Measurements from ENCODE around the gene APBB3. TPM values are rescaled to one million over a fixed set of nuclear protein-coding genes. Genes with fewer than 3 reads are reported as not detected.

The APBB3 gene
- total RNA-seq, 1 donor from 2014 or later, result 20.7 TPM

DNA sequence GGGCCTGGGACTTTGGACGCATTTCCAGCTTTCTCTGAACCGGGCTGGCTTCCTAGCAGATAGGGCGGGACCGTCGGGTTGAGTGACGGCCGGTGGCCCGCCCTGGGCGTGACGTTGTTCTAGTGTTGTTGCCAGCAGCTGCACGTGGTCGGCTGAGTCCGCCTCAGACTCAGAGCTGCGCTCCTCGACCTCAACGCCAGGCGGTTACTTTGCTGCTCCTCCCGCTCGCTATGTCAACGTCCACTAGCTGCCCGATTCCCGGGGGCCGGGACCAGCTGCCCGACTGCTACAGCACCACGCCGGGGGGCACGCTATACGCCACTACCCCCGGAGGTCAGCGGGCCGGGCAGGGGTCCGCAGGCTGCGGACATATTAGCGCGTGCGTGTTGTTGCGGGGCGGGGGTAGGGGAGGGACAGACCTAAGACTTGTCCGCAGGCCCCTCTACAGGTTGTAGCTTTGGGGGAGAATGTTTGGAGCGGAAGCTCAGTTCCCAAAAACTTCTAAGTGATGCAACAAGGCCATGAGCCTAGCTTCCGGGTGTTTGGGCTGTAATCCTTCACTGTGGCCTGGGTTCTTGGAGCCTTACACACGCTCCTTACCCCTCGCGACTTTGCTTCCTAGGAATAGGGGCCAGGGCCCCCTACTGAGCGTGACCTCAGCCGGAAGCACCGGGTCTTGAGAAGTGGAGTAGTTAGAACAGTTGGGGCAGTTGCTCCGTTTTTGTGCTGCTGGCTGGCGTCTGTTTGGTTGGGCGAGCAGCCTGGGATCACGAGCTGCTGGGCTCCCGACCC, 16.7 kb downstream of the APBB3 start, which contains the start of gene EIF4EBP3:
TSS of gene EIF4EBP3 (plus strand) at position 155 of the 792 bp plus-strand sequence. CDS start at position 231, 76 bp downstream.
- peak within 1 kb of the TSS; percentile 6 for H3K9ac ChIP-seq
- no peaks in the 10 kb centered on the region for H3K27me3 ChIP-seq
- H2AFZ ChIP-seq (replicated peaks), result peak within 1 kb of the TSS; percentile 28
- H3K27ac ChIP-seq, result peak within 1 kb of the TSS; percentile 67
- no peaks in the 10 kb centered on the region for H3K9me3 ChIP-seq (ENCODE audit: low read depth)
- H3K4me2 ChIP-seq, result peak within 1 kb of the TSS; percentile 81
- peak within 1 kb of the TSS; percentile 73 for H3K4me3 Mint-ChIP-seq
- H3K27me3 Mint-ChIP-seq (ENCODE audit: insufficient read depth, low read depth), result peaks cover 5% of the 10 kb centered on the region
- peaks cover 10% of the 10 kb centered on the region for H3K4me1 ChIP-seq
- peak; percentile 98 for DNase-seq (ENCODE audit: low spot score)
- peak within 1 kb of the TSS; percentile 51 for H3K4me3 ChIP-seq
- peaks cover 3% of the 10 kb centered on the region for H3K79me2 ChIP-seq (ENCODE audit: low read depth)
- H3K27ac Mint-ChIP-seq, result no peak within 1 kb of the TSS
- peaks cover 37% of the 10 kb centered on the region for H3F3A ChIP-seq (ENCODE audit: low read depth)
- no peaks in the 10 kb centered on the region for H3K9me3 Mint-ChIP-seq
- peaks cover 27% of the 10 kb centered on the region for H3K36me3 Mint-ChIP-seq
- H4K20me1 ChIP-seq (ENCODE audit: low read depth), result peaks cover 23% of the 10 kb centered on the region
- H3K36me3 ChIP-seq, result no peaks in the 10 kb centered on the region
- H3K4me1 Mint-ChIP-seq, result peaks cover 23% of the 10 kb centered on the region
- TF ChIP-seq EZH2phosphoT487 (IDR thresholded peaks at IDR 0.05) (no peak), EZH2 (IDR thresholded peaks at IDR 0.05) (no peak)
- TF ChIP-seq, protein P1, sequence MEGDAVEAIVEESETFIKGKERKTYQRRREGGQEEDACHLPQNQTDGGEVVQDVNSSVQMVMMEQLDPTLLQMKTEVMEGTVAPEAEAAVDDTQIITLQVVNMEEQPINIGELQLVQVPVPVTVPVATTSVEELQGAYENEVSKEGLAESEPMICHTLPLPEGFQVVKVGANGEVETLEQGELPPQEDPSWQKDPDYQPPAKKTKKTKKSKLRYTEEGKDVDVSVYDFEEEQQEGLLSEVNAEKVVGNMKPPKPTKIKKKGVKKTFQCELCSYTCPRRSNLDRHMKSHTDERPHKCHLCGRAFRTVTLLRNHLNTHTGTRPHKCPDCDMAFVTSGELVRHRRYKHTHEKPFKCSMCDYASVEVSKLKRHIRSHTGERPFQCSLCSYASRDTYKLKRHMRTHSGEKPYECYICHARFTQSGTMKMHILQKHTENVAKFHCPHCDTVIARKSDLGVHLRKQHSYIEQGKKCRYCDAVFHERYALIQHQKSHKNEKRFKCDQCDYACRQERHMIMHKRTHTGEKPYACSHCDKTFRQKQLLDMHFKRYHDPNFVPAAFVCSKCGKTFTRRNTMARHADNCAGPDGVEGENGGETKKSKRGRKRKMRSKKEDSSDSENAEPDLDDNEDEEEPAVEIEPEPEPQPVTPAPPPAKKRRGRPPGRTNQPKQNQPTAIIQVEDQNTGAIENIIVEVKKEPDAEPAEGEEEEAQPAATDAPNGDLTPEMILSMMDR (IDR thresholded peaks at IDR 0.05), result peak; percentile 61

DNA sequence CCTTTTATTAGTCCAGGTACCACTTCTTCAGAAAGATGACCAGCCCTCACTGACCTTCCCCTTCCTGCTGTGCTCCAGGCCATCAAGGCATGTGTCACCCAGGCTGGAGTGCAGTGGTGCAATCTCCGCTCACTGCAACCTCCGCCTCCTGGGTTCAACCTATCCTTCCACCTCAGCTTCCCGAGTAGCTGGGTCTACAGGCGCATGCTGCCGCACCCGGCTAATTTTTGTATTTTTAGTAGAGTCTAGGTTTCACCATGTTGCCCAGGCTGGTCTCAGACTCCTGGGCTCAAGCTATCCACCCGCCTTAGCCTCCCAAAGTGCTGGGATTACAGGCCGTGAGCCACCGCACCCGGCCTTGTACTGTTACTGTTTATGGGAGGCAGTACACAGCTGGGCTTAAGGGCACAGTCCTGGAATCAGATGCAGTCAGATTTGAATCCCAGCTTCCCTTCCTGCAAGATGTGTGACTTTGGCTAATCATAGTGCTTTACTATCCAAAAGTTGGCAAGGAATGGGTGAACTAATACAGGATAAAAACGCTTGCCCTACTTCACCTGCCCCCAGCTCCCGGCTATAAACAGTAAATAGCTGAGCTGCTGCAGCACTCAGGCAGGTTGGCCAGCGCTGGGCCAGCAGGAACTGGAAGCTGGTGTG, 17.4 kb downstream of the APBB3 start:
- H4K20me1 ChIP-seq (ENCODE audit: low read depth), result peaks cover 21% of the 10 kb centered on the region
- Mint-ChIP-seq H3K4me1 (peaks cover 23% of the 10 kb centered on the region), H3K9me3 (no peaks in the 10 kb centered on the region), H3K27ac (no peak overlapping the region), H3K27me3 (ENCODE audit: insufficient read depth, low read depth) (peaks cover 5% of the 10 kb centered on the region), H3K4me3 (peak overlapping the region; percentile 73), H3K36me3 (peaks cover 27% of the 10 kb centered on the region)
- peak overlapping the region; percentile 15 for H3K27ac ChIP-seq
- no peaks in the 10 kb centered on the region for H3K36me3 ChIP-seq
- no peaks in the 10 kb centered on the region for H3K9me3 ChIP-seq (ENCODE audit: low read depth)
- H3K27me3 ChIP-seq, result no peaks in the 10 kb centered on the region
- no peak for DNase-seq (ENCODE audit: low spot score)
- TF ChIP-seq EZH2phosphoT487 (IDR thresholded peaks at IDR 0.05) (no peak), EZH2 (IDR thresholded peaks at IDR 0.05) (no peak)
- TF ChIP-seq, protein P1 (IDR thresholded peaks at IDR 0.05), result no peak
- H3K79me2 ChIP-seq (ENCODE audit: low read depth), result no peaks in the 10 kb centered on the region
- peak overlapping the region; percentile 28 for H2AFZ ChIP-seq (replicated peaks)
- H3K4me2 ChIP-seq, result peak overlapping the region; percentile 81
- H3F3A ChIP-seq (ENCODE audit: low read depth), result peaks cover 37% of the 10 kb centered on the region
- H3K4me3 ChIP-seq, result peak overlapping the region; percentile 51
- H3K4me1 ChIP-seq, result peaks cover 10% of the 10 kb centered on the region
- peak overlapping the region; percentile 6 for H3K9ac ChIP-seq

DNA sequence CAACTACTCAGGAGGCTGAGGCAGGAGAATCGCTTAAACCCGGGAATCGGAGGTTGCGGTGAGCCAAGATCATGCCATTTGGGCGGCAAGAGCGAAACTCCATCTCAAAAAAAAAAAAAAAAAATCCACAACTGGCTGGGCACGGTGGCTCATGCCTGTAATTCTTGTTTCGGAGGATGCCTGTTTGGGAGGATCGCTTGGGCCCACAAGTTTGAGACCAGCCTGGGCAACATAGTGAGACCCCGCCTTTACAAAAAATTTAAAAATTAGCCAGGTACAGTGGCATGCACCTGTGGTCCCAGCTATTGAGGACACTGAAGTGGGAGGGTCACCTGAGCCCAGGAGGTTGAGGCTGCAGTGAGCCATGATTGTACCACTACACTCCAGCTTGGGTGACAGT, 18.8 kb downstream of the APBB3 start:
- no peak overlapping the region for H3K4me3 Mint-ChIP-seq
- Histone ChIP-seq H3F3A (ENCODE audit: low read depth) (peaks cover 37% of the 10 kb centered on the region), H3K9ac (no peak overlapping the region), H3K36me3 (no peaks in the 10 kb centered on the region), H3K27me3 (no peaks in the 10 kb centered on the region), H3K79me2 (ENCODE audit: low read depth) (no peaks in the 10 kb centered on the region), H2AFZ (replicated peaks) (no peak overlapping the region), H4K20me1 (ENCODE audit: low read depth) (peaks cover 17% of the 10 kb centered on the region), H3K4me3 (no peak overlapping the region), H3K4me1 (peaks cover 10% of the 10 kb centered on the region), H3K4me2 (no peak overlapping the region), H3K9me3 (ENCODE audit: low read depth) (no peaks in the 10 kb centered on the region), H3K27ac (no peak overlapping the region)
- TF ChIP-seq, protein P1 (IDR thresholded peaks at IDR 0.05), result no peak
- TF ChIP-seq EZH2 (IDR thresholded peaks at IDR 0.05) (no peak), EZH2phosphoT487 (IDR thresholded peaks at IDR 0.05) (no peak)
- H3K27me3 Mint-ChIP-seq (ENCODE audit: insufficient read depth, low read depth), result peaks cover 5% of the 10 kb centered on the region
- peaks cover 26% of the 10 kb centered on the region for H3K36me3 Mint-ChIP-seq
- H3K27ac Mint-ChIP-seq, result no peak overlapping the region
- H3K9me3 Mint-ChIP-seq, result no peaks in the 10 kb centered on the region
- H3K4me1 Mint-ChIP-seq, result peaks cover 23% of the 10 kb centered on the region
- no peak for DNase-seq (ENCODE audit: low spot score)
